ENCODE results near the gene ZNF746. TPM values are rescaled to one million over a fixed set of nuclear protein-coding genes. Genes with fewer than 3 reads are reported as not detected.

The ZNF746 gene
- total RNA-seq, 2 donors from 2014 or later: 14.8 to 36.9 TPM

- intact Hi-C loops (cut with DNase I): no loop called here
- H3K4me3 ChIP-seq: no peak overlapping the region
- H3K27me3 ChIP-seq: no peaks in the 10 kb centered on the region
- no peaks in the 10 kb centered on the region for H3K4me1 ChIP-seq
- no peaks in the 10 kb centered on the region for H3K9me3 ChIP-seq
- 94 to 98% methylated on average over 9 to 15 of the region's 21 CpGs for WGBS, 2 donors
- H3K27ac ChIP-seq: no peak overlapping the region
- DNase-seq (no peak), ATAC-seq (no peak)
- TF ChIP-seq POLR2A (IDR thresholded peaks at IDR 0.05): no peak
- TF ChIP-seq CTCF (IDR thresholded peaks at IDR 0.05): no peak
- H3K36me3 ChIP-seq (replicated peaks in 1 of 2; ENCODE audit: insufficient read depth in 1 of 2, low read depth in 2 of 2): peaks cover 5 to 20% of the 10 kb centered on the region in 2 donors
Measured at GRCh38 chr7:149475121-149476045, 22.2 kb downstream of the ZNF746 start.

GRCh38 chr7:149474309-149475120, 23.1 kb downstream of the ZNF746 start:
- WGBS, 2 donors: 94 to 95% methylated on average over 68 to 75 of the region's 77 CpGs
- TF ChIP-seq POLR2A (IDR thresholded peaks at IDR 0.05) (no peak), CTCF (IDR thresholded peaks at IDR 0.05) (no peak)
- Histone ChIP-seq H3K9me3 (no peaks in the 10 kb centered on the region), H3K27ac (no peak overlapping the region), H3K4me1 (no peaks in the 10 kb centered on the region), H3K4me3 (no peak overlapping the region), H3K27me3 (no peaks in the 10 kb centered on the region), H3K36me3 (replicated peaks in 1 of 2; ENCODE audit: insufficient read depth in 1 of 2, low read depth in 2 of 2) (peaks cover 5 to 20% of the 10 kb centered on the region in 2 donors)
- no peak for DNase-seq
- ATAC-seq: no peak
- intact Hi-C loops (cut with DNase I): no loop called here

- no peak for TF ChIP-seq POLR2A (IDR thresholded peaks at IDR 0.05)
- no peak for TF ChIP-seq CTCF (IDR thresholded peaks at IDR 0.05)
- H3K27me3 ChIP-seq: no peaks in the 10 kb centered on the region
- H3K4me1 ChIP-seq: no peaks in the 10 kb centered on the region
- H3K27ac ChIP-seq: no peak overlapping the region
- no peaks in the 10 kb centered on the region for H3K9me3 ChIP-seq
- H3K4me3 ChIP-seq: no peak overlapping the region
- DNase-seq: no peak
- peaks cover 5 to 20% of the 10 kb centered on the region in 2 donors for H3K36me3 ChIP-seq (replicated peaks in 1 of 2; ENCODE audit: insufficient read depth in 1 of 2, low read depth in 2 of 2)
- no peak for ATAC-seq
- intact Hi-C loops (cut with DNase I): no loop called here
- 84 to 88% methylated on average over 6 of the region's 6 CpGs for WGBS, 2 donors
Measured at GRCh38 chr7:149473251-149473650, 24.4 kb downstream of the ZNF746 start.

- Histone ChIP-seq H3K36me3 (replicated peaks in 1 of 2; ENCODE audit: insufficient read depth in 1 of 2, low read depth in 2 of 2) (peaks cover under 1 to 15% of the 10 kb centered on the region in 2 donors), H3K27me3 (no peaks in the 10 kb centered on the region), H3K4me3 (no peak overlapping the region), H3K4me1 (no peaks in the 10 kb centered on the region), H3K27ac (no peak overlapping the region), H3K9me3 (no peaks in the 10 kb centered on the region)
- WGBS, 2 donors: 98% methylated on average over 6 of the region's 6 CpGs
- no peak for TF ChIP-seq POLR2A (IDR thresholded peaks at IDR 0.05)
- TF ChIP-seq CTCF (IDR thresholded peaks at IDR 0.05): no peak
- DNase-seq: no peak
- intact Hi-C loops (cut with DNase I): no loop called here
- ATAC-seq: no peak
Measured at GRCh38 chr7:149471289-149471953, 26.2 kb downstream of the ZNF746 start.
